Liver (tissue), 9 donors: Measurements from ENCODE around the gene ZNF564. TPM values are rescaled to one million over a fixed set of nuclear protein-coding genes. Genes with fewer than 3 reads are reported as not detected.

ENCODE experiments used
- DNase-seq: peaks from one replicate; pipeline ENCODE4 v3.0.0-alpha.2; 2017; ENCODE audit warnings: low spot score
- H3K27ac ChIP-seq, 2 donors: one replicate each; pipeline ENCODE4 v1.7.0; 2013; ENCODE audit warnings: inconsistent platforms in 2 of 2, low read length in 2 of 2, control low read depth in 1 of 2, low read depth in 1 of 2, mild to moderate bottlenecking in 1 of 2
- H3K27me3 ChIP-seq, 4 donors: one replicate each; pipeline versions ENCODE4 v1.6.1 to v1.7.0; 2013; ENCODE audit warnings: low read length in 3 of 4, inconsistent platforms in 1 of 4, mild to moderate bottlenecking in 1 of 4, moderate library complexity in 1 of 4; ENCODE audit not compliant: control insufficient read depth in 4 of 4, insufficient read depth in 4 of 4
- H3K36me3 ChIP-seq, 4 donors: one replicate each; pipeline versions ENCODE4 v1.6.1 to v1.7.0; 2013; ENCODE audit warnings: low read length in 3 of 4, mild to moderate bottlenecking in 3 of 4, low read depth in 1 of 4, moderate library complexity in 1 of 4; ENCODE audit not compliant: control insufficient read depth in 4 of 4, insufficient read depth in 3 of 4
- H3K4me1 ChIP-seq, 4 donors: one replicate each; pipeline versions ENCODE4 v1.6.1 to v1.7.0; 2013; ENCODE audit warnings: low read length in 3 of 4, mild to moderate bottlenecking in 3 of 4, moderate library complexity in 1 of 4; ENCODE audit not compliant: control insufficient read depth in 4 of 4, insufficient read depth in 4 of 4
- H3K4me3 ChIP-seq, 3 donors: one replicate each; pipeline versions ENCODE4 v1.6.1 to v1.7.0; 2013; ENCODE audit warnings: low read length in 3 of 3, control low read depth in 1 of 3, low read depth in 1 of 3, mild to moderate bottlenecking in 1 of 3
- H3K9ac ChIP-seq, 2 donors: one replicate each; pipeline ENCODE4 v1.7.0; 2013; ENCODE audit warnings: low read length in 2 of 2, mild to moderate bottlenecking in 2 of 2, moderate library complexity in 2 of 2, control low read depth in 1 of 2, low read depth in 1 of 2
- H3K9me3 ChIP-seq, 4 donors: one replicate each; pipeline versions ENCODE4 v1.6.1 to v1.7.0; 2013; ENCODE audit warnings: low read length in 3 of 4; ENCODE audit not compliant: control insufficient read depth in 4 of 4
- ATF3 ChIP-seq: IDR thresholded peaks from 2 replicates; pipeline ENCODE4 v1.6.1; 2016; ENCODE audit warnings: antibody characterized with exemption
- EGR1 ChIP-seq, 2 donors: IDR thresholded peaks; 2 replicates each; pipeline ENCODE4 v1.6.1; 2016 to 2018; ENCODE audit warnings: antibody characterized with exemption in 2 of 2, low read depth in 2 of 2
- FOXA1 ChIP-seq: IDR thresholded peaks from 2 replicates; pipeline ENCODE4 v1.6.1; 2016; ENCODE audit warnings: antibody characterized with exemption
- FOXA2 ChIP-seq: IDR thresholded peaks from 2 replicates; pipeline ENCODE4 v1.6.1; 2016; ENCODE audit warnings: antibody characterized with exemption
- GABPA ChIP-seq, 2 donors: IDR thresholded peaks in 1 of 2; conservative IDR thresholded peaks in 1 of 2; 2 replicates each; pipeline ENCODE4 v1.6.1; 2016; ENCODE audit warnings: antibody characterized with exemption in 2 of 2, mild to moderate bottlenecking in 1 of 2, moderate library complexity in 1 of 2
- HNF4A ChIP-seq, 2 donors: conservative IDR thresholded peaks; 2 replicates each; pipeline ENCODE4 v1.6.1; 2016; ENCODE audit warnings: antibody characterized with exemption in 2 of 2, mild to moderate bottlenecking in 2 of 2
- HNF4G ChIP-seq: IDR thresholded peaks from 2 replicates; pipeline ENCODE4 v1.6.1; 2016; ENCODE audit warnings: antibody characterized with exemption
- JUND ChIP-seq, 2 donors: IDR thresholded peaks; 2 replicates each; pipeline ENCODE4 v1.6.1; 2016; ENCODE audit warnings: antibody characterized with exemption in 2 of 2
- MAX ChIP-seq: IDR thresholded peaks from 2 replicates; pipeline ENCODE4 v1.6.1; 2016; ENCODE audit warnings: antibody characterized with exemption
- NR2F2 ChIP-seq: IDR thresholded peaks from 2 replicates; pipeline ENCODE4 v1.6.1; 2016; ENCODE audit warnings: antibody characterized with exemption
- RAD21 ChIP-seq, 2 donors: IDR thresholded peaks; 2 replicates each; pipeline ENCODE4 v1.6.1; 2016; ENCODE audit warnings: antibody characterized with exemption in 2 of 2, mild to moderate bottlenecking in 2 of 2
- REST ChIP-seq: IDR thresholded peaks from 2 replicates; pipeline ENCODE4 v1.6.1; 2016; ENCODE audit warnings: antibody characterized with exemption, mild to moderate bottlenecking
- RXRA ChIP-seq, 2 donors: IDR thresholded peaks; 2 replicates each; pipeline ENCODE4 v1.6.1; 2017 to 2018; ENCODE audit warnings: antibody characterized with exemption in 2 of 2, mild to moderate bottlenecking in 1 of 2
- SP1 ChIP-seq: IDR thresholded peaks from 2 replicates; pipeline ENCODE4 v1.6.1; 2018; ENCODE audit warnings: antibody characterized with exemption, mild to moderate bottlenecking
- YY1 ChIP-seq: IDR thresholded peaks from 2 replicates; pipeline ENCODE4 v1.6.1; 2016; ENCODE audit warnings: antibody characterized with exemption, mild to moderate bottlenecking
- ZBTB33 ChIP-seq: IDR thresholded peaks from 2 replicates; pipeline ENCODE4 v1.6.1; 2016; ENCODE audit warnings: antibody characterized with exemption
- WGBS: extraction: QIAGEN DNeasy Blood & Tissue Kit; methylation state at CpG from one replicate; pipeline ENCODE4 v1.1.7; 2013; 5-methylcytosine and 5-hydroxymethylcytosine counted together
- polyA plus RNA-seq, 2 donors: library from polyadenylated mRNA; stranded (reverse) in 1 of 2; unstranded in 1 of 2; fragments of 200-250 nt in 1 of 2; fragments of >200 nt in 1 of 2; fragmentation: Nextera tagmentation in 1 of 2; extraction: Ambion mirVana in 1 of 2; gene quantifications; one replicate each; pipeline versions ENCODE4 v1.2.1 to v1.2.3, GENCODE V29; 2013 to 2015
- total RNA-seq, 2 donors: library from RNA; depleted of rRNA; stranded (reverse); fragments of >200 nt; gene quantifications; one replicate each; pipeline ENCODE4 v1.2.3, GENCODE V29; 2014
- donor health status: healthy.
- donor health status: healthy.
- donor health status: healthy.
- donor health status: healthy.
- donor health status: healthy.

ZNF564 gene
- total and polyA plus RNA-seq, 4 donors, result 2.4 to 8.6 (median 5.8) TPM

- no peak overlapping the region for H3K27ac ChIP-seq
These were observed 54.8 kb downstream of the ZNF564 start for GRCh38 chr19:12496480-12496879.

GRCh38 chr19:12495002-12495802 is 56.1 kb downstream of the ZNF564 start:
- Histone ChIP-seq H3K4me1 (peaks cover 3 to 10% (median 5%) of the 10 kb centered on the region in 4 donors), H3K27me3 (no peaks in the 10 kb centered on the region), H3K9me3 (no peaks in the 10 kb centered on the region), H3K27ac (peak overlapping the region; percentile 78 to 90), H3K9ac (peak overlapping the region; percentile 61 to 72), H3K4me3 (peak overlapping the region; percentile 37 to 67 (median 66)), H3K36me3 (no peaks in the 10 kb centered on the region)
- DNase-seq, result peak; percentile 96
- WGBS, result 3% methylated on average over 51 of the region's 51 CpGs
- peak; percentile 78 for TF ChIP-seq SP1
- peak in 1 of 2 donors; percentile 72 for TF ChIP-seq GABPA (IDR thresholded peaks at IDR 0.05 in 1 of 2, conservative IDR thresholded peaks at IDR 0.05 in 1 of 2)
- no peak for TF ChIP-seq FOXA1
- peak; percentile 81 for TF ChIP-seq MAX
- peak; percentile 51 to 56 for TF ChIP-seq RXRA (IDR thresholded peaks at IDR 0.05)
- TF ChIP-seq RAD21 (IDR thresholded peaks at IDR 0.05), result peak; percentile 69 to 73
- peak; percentile 59 to 65 for TF ChIP-seq JUND (IDR thresholded peaks at IDR 0.05)
- no peak for TF ChIP-seq EGR1 (IDR thresholded peaks at IDR 0.05; ENCODE audit: low read depth in 2 of 2)
- no peak for TF ChIP-seq ATF3
- peak; percentile 28 for TF ChIP-seq NR2F2
- peak; percentile 87 for TF ChIP-seq YY1
- TF ChIP-seq HNF4G, result no peak
- peak; percentile 83 for TF ChIP-seq ZBTB33
- TF ChIP-seq FOXA2, result peak; percentile 20
- TF ChIP-seq REST, result peak; percentile 94
- peak in 1 of 2 donors; percentile 4 for TF ChIP-seq HNF4A (conservative IDR thresholded peaks at IDR 0.05)

More at GRCh38 chr19:12496480-12496879, 54.8 kb downstream of the ZNF564 start:
- Histone ChIP-seq H3K9me3 (no peaks in the 10 kb centered on the region), H3K9ac (no peak overlapping the region), H3K27me3 (no peaks in the 10 kb centered on the region), H3K4me1 (peaks cover 3 to 10% (median 5%) of the 10 kb centered on the region in 4 donors), H3K4me3 (no peak overlapping the region), H3K36me3 (no peaks in the 10 kb centered on the region)
- no peak for TF ChIP-seq REST
- TF ChIP-seq RXRA (IDR thresholded peaks at IDR 0.05), result no peak
- TF ChIP-seq EGR1 (IDR thresholded peaks at IDR 0.05; ENCODE audit: low read depth in 2 of 2), result no peak
- TF ChIP-seq YY1, result no peak
- 96% methylated on average over 6 of the region's 6 CpGs for WGBS
- DNase-seq, result no peak
